ENCODE data around the gene RBPJL.

RBPJL gene

DNA sequence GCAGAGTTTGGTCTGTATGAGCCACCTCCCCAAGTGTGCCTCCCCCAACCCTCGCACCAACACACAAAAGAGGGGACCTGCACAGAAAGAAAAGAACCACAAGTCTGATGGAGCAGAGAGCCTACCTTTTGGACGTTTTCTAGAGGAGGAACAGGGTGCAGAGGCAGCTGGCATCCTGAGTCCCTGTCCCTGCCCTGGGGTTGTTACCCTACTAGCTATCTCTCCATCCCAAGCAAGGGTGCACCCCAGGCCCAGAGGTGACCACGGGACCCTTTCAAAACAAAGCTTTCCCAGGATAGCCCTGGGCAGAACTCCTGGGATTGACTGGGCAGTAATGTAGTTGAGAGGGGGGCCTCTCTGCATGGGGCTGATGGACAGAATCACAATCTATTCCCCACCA, 11.2 kb downstream of the RBPJL start:
- DNase-seq (ENCODE audit: low spot score), result no peak

DNA sequence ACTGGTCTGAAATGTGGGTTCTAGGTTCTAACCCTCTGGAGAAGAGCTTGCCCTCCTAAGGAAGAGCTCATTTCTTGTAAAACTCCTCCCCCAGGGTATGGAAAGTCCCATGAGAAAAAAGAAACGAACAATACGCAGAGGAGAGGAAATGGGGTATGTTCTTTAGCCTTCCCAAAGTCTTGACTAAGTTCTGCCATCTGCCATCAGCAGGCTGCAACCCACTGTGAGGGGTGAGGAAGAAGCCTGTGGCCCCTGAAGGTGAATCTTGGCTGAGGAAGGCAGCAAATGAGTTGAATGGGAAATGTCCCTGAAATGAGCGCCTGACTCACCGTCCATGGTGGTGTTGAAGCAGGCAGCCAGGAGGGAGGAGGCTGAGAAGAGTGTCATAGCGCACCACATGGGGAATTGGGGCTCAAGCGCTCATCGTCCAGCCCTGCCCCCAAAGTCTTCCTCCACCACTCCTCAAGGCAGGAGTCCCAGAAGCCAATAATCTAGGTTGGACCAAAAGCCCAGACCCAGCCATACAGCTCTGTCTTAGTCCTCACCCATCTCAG, 11.8 kb downstream of the RBPJL start:
- DNase-seq (ENCODE audit: low spot score), result no peak

DNA sequence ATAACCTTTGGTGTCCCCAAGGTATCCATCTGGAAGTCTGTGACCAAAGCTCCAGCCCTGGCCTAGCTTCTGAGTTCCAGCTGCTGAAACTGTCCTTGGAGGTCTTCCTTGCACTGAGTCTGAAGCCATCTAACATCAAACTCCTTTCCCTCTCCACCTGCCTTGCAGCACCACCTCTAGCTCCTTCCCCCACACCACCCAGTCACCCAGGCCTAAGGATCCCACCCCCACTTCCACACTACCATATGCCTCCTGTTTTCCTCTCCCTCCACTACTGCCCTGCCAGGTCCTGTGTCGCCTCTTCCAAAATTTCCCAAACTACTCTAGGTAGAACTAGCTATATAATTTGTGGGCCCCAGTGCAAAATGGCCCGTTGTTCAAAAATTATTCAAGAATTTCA, 12.3 kb downstream of the RBPJL start:
- no peak for DNase-seq (ENCODE audit: low spot score)

DNA sequence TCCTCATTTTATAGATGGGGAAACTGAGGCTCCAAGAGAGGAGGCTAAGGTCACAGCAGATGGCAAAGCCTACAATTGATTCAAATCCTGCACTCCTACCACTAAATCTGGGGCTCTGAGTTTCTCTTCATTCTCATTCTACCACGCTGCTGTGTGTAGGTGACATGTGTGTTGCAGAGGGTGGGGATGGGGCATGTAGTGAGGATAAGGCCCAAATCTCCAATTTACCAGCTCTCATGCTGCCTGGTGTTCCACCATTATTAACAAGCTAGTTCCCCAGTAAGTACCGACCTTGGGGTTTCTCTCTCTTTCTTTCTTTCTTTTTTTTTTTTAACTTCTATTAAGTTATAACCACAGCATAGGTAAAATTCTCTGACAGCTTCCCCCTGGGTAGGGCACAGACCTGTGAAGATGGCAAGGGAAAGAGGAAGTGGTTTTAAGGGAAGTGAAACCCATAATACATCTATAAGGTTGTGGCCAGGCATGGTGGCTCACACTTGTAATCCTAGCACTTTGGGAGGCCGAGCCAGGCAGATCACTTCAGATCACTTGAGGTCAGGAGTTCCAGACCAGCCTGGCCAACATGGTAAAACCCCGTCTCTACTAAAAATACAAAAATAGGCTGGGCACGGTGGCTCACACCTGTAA, 14.4 kb downstream of the RBPJL start:
- DNase-seq (ENCODE audit: low spot score), result no peak

DNA sequence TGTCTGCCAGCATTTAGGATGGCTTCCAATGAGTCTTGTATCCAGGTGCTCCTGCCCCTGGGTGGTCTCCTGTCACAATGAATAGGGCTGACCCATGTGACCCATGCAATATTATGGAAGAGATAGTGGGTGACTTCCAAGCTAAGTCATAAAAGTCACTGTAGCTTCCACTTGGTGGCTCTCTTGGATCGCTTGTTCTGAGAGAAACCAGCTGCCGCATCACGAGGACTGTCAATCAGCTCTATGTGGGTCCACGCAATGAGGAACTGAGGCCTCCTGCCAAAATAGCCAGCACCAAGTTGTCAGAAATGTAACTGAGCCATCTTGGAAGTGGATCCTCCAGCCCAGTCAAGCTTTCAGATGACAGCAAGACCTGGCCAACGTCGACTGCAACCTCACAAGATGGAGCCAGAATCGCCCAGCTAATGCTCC, 16.3 kb downstream of the RBPJL start:
- DNase-seq (ENCODE audit: low spot score), result no peak

- DNase-seq (ENCODE audit: low spot score), result no peak
Observed at GRCh38 chr20:45323731-45324130, 17.1 kb downstream of the RBPJL start.

DNA sequence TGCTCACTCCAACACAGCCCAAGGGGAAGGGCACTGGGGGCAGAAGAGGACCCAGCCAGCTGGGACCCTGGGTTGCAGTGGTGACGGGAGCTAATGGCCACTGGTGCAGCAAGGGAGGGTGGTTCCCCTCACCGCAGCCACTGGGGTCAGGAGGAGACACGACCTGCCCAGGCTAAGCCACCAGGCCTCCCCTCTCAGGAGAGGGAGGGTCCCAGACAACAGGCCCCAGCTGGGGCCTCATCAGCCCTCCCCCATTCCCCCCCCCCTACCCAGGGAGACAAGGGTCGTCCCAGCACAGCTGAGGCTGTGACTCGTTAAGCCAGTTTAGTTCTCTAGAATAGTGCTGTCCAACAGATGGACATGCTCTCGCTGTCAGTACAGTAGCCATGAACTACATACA, 18.7 kb downstream of the RBPJL start:
- no peak for DNase-seq (ENCODE audit: low spot score)

GRCh38 chr20:45328451-45328850, 21.8 kb downstream of the RBPJL start:
- DNase-seq (ENCODE audit: low spot score), result no peak

GRCh38 chr20:45329497-45330319, 23.1 kb downstream of the RBPJL start:
- DNase-seq (ENCODE audit: low spot score), result no peak

- DNase-seq (ENCODE audit: low spot score), result no peak
Observed at GRCh38 chr20:45330476-45330875, 23.8 kb downstream of the RBPJL start.

DNA sequence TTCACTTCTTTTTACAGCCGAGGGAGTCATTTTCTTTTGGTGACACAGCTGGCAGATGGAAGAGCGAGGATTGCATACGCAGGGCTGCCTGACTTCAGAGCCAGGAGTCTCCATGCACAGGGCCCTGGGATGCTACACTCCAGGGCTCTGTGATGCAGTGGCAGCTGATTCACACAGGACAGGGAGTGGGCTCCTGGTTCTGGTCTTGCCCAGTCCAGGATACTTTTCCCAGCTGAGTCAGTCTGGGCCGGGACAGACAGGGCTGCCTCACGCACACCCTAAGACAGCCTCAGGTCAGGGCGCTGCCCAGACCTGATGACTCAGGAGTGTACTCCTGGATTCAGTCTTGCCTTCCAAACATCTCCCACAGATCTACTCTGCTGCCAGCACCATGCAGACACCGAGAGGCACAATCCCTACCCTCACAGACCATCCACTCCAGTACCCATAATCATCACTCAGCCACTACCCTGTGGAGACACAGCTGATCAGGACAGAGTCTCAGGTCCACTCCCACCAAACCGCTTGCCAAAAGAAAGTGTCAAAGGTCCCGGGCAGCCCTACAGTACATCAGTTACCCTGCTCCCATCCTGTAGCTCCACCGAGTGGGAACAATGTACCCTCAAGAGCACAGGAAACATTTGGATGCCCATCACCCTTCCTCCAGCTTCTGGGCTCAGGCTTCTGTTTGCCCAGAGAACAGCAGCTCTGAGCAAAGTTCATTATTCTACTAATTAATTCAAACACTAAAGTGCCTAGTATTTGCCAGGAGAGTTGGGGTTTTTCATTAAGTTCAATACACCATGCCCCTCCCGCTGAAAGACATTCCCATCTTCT, 30.1 kb downstream of the RBPJL start:
- no peak for DNase-seq (ENCODE audit: low spot score)

- DNase-seq (ENCODE audit: low spot score), result no peak
Observed at GRCh38 chr20:45337367-45338120, 30.9 kb downstream of the RBPJL start.

- DNase-seq (ENCODE audit: low spot score), result no peak
Observed at GRCh38 chr20:45338121-45339030, 31.7 kb downstream of the RBPJL start.

GRCh38 chr20:45339084-45339483, 32.4 kb downstream of the RBPJL start:
- no peak for DNase-seq (ENCODE audit: low spot score)

DNA sequence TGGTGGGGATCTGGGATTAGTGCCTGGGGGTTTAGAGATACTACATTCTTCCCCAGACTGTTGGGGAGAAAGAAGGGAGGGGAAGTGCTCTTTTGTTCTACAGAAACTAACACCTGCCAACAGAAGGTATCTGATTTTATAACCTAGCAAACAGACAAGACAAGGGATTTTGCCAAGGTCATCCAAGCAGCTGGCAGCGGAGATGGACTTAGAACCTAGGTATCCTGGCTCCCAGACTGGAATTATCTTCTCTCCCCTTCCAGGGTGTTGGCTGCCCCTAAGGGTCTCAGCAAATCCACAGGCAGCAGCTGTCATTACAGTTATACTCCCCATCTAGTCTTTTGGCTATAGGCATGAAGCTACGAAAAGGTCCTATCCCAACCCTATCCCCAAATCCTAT, 33.2 kb downstream of the RBPJL start:
- DNase-seq (ENCODE audit: low spot score), result no peak

GRCh38 chr20:45340236-45340847, 33.7 kb downstream of the RBPJL start:
- DNase-seq (ENCODE audit: low spot score), result no peak

- DNase-seq (ENCODE audit: low spot score), result no peak
Observed at GRCh38 chr20:45340951-45341350, 34.3 kb downstream of the RBPJL start.

DNA sequence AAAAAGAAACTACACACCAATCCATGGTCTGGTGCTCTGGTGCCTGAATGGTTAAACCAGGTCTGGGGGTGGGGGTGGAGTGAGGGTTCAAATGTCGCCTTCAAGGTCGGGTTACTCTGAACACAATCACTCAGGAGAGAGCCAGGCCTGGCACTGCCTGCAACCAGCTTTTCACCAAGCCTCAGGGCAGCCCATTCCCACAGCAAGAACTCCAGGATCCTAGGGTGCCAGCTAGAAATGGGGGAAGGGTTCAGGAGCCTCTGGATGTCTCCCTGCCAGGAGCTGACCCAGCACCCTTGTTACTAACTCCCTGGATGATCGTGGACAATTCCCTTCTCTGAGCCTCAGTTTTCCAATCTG, 34.9 kb downstream of the RBPJL start:
- DNase-seq (ENCODE audit: low spot score), result no peak

- no peak for DNase-seq (ENCODE audit: low spot score)
Observed at GRCh38 chr20:45341939-45342854, 35.6 kb downstream of the RBPJL start.
